Fibroblast of lung (primary cell): ENCODE data around the gene C1QC.

ENCODE experiments used
- CTCF ChIP-seq, 2 donors: IDR thresholded peaks in 1 of 2; conservative IDR thresholded peaks in 1 of 2; 1 replicate in 1 of 2; 2 replicates in 1 of 2; pipeline ENCODE4 v1.5.1; 2011 to 2012; ENCODE audit warnings: low read length in 2 of 2, control low read depth in 1 of 2, inconsistent platforms in 1 of 2, low read depth in 1 of 2, mild to moderate bottlenecking in 1 of 2
- EZH2 ChIP-seq: IDR thresholded peaks from 2 replicates; pipeline ENCODE4 v1.5.1; 2012; ENCODE audit warnings: low read length, control low read depth, mild to moderate bottlenecking; ENCODE audit errors: missing control alignments

GRCh38 chr1:22674410-22674749, 30.9 kb downstream of the C1QC start:
- TF ChIP-seq CTCF (conservative IDR thresholded peaks at IDR 0.05 in 1 of 2, IDR thresholded peaks at IDR 0.05 in 1 of 2; ENCODE audit: low read depth in 1 of 2, low read length in 2 of 2): no peak
- no peak for TF ChIP-seq EZH2
